Body of pancreas (tissue), 4 donors: ENCODE results near the gene SERPINF2. TPM values are rescaled to one million over a fixed set of nuclear protein-coding genes. Genes with fewer than 3 reads are reported as not detected.

Source experiments
- ATAC-seq: fragments of 150-250 bp; one replicate; pipeline ENCODE4 v1.9.1; 2016
- DNase-seq, 4 donors: peaks; one replicate each; pipeline ENCODE4 v3.0.0-alpha.2; 2019
- H3K27ac ChIP-seq, 4 donors: fragments of 200-600 bp; sonication (generic); 1 replicate in 3 of 4; 2 replicates in 1 of 4; pipeline versions ENCODE4 v1.5.1 to v1.6.1; 2016 to 2019; ENCODE audit warnings: mild to moderate bottlenecking in 1 of 4, mixed read lengths in 1 of 4, moderate library complexity in 1 of 4
- H3K27me3 ChIP-seq, 2 donors: fragments of 200-600 bp; sonication (generic); one replicate each; pipeline ENCODE4 v1.6.0; 2016; ENCODE audit warnings: mild to moderate bottlenecking in 1 of 2
- H3K36me3 ChIP-seq, 2 donors: fragments of 200-600 bp; sonication (generic); replicated peaks in 1 of 2; 2 replicates each; pipeline ENCODE4 v1.5.1; 2016; ENCODE audit warnings: low read depth in 2 of 2; ENCODE audit not compliant: insufficient read depth in 1 of 2
- H3K4me1 ChIP-seq: fragments of 200-600 bp; sonication (generic); one replicate; pipeline ENCODE4 v1.6.0; 2016
- H3K4me3 ChIP-seq, 2 donors: fragments of 200-600 bp; sonication (generic); 1 replicate in 1 of 2; 2 replicates in 1 of 2; pipeline ENCODE4 v1.5.1; 2016 to 2019
- H3K9me3 ChIP-seq, 3 donors: fragments of 200-600 bp; sonication (generic); 1 replicate in 2 of 3; 2 replicates in 1 of 3; pipeline ENCODE4 v1.5.1; 2016
- POLR2A ChIP-seq, 3 donors: fragments of 450-650 bp; IDR thresholded peaks; one replicate each; pipeline ENCODE4 v1.6.1; 2016; ENCODE audit warnings: antibody characterized with exemption in 3 of 3, mild to moderate bottlenecking in 2 of 3
- WGBS, 2 donors: methylation state at CpG; one replicate each; pipeline ENCODE4 v1.1.5; 2017; 5-methylcytosine and 5-hydroxymethylcytosine counted together
- intact Hi-C: fragments of 100-400 bp; cut with DNase I; formaldehyde crosslinking; loops from one replicate; pipeline ENCODE4 v1.15.1; 2023
- total RNA-seq, 2 donors: library from RNA; depleted of rRNA; stranded (reverse); fragments of >200 nt; gene quantifications; one replicate each; pipeline ENCODE4 v1.1.0, GENCODE V29; 2016
- TF ChIP-seq, protein P1 (sequence below), 7 experiments: fragments of 450-650 bp in 4 of 7; fragments of 200-600 bp in 3 of 7; sonication (generic) in 3 of 7; IDR thresholded peaks; one replicate each; pipeline ENCODE4 v1.5.1; 2016 to 2019; ENCODE audit warnings: antibody characterized with exemption in 7 of 7

SERPINF2 gene
- total RNA-seq, 2 donors from 2014 or later: 5.9 to 8.8 TPM

DNA sequence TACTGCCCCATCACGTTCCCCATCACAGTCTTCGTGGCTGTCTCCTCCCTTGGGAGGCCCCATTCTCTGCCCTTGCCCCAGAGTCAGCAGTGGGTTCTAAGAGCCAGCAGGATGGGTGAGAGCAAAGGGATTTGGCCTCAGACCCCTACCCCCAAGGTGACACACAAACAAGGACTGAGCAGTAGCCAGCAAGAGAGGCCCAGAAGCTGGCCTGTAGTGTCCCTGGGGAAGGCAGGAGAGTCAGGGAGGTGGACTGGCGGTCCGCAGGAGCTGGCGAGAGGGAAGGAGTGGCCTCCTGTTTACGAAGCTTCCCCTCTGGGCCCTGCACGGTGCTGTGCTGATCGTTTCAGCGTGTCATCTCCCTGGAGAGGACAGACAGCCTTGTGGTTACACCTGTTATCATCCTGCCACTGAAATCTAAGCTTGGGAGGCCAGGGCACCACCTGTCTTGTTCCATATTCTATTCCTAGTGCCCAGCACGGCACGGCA, 9.8 kb upstream of the SERPINF2 start:
- Histone ChIP-seq H3K36me3 (no peaks in the 10 kb centered on the region), H3K4me1 (peaks cover 5% of the 10 kb centered on the region)
- WGBS, 2 donors: 82 to 86% methylated on average over 11 of the region's 11 CpGs

DNA sequence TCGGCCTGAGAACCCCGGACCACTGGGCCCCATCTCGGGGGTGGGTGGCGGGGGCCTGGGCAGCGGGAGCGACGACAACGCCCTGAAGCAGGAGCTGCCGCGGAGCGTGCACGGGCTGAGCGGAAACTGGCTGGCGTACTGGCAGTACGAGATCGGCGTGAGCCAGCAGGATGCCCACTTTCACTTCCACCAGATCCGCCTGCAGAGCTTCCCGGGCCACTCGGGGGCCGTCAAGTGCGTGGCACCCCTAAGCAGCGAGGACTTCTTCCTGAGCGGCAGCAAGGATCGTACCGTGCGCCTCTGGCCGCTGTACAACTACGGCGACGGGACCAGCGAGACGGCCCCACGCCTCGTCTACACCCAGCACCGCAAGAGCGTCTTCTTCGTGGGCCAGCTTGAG, 8.9 kb upstream of the SERPINF2 start:
- intact Hi-C loops: no loop called here
- DNase-seq: no peak
- H3K27me3 ChIP-seq: no peaks in the 10 kb centered on the region
- 93 to 95% methylated on average over 16 to 38 of the region's 38 CpGs for WGBS, 2 donors
- no peaks in the 10 kb centered on the region for H3K9me3 ChIP-seq
- no peaks in the 10 kb centered on the region for H3K4me1 ChIP-seq
- TF ChIP-seq, protein P1, sequence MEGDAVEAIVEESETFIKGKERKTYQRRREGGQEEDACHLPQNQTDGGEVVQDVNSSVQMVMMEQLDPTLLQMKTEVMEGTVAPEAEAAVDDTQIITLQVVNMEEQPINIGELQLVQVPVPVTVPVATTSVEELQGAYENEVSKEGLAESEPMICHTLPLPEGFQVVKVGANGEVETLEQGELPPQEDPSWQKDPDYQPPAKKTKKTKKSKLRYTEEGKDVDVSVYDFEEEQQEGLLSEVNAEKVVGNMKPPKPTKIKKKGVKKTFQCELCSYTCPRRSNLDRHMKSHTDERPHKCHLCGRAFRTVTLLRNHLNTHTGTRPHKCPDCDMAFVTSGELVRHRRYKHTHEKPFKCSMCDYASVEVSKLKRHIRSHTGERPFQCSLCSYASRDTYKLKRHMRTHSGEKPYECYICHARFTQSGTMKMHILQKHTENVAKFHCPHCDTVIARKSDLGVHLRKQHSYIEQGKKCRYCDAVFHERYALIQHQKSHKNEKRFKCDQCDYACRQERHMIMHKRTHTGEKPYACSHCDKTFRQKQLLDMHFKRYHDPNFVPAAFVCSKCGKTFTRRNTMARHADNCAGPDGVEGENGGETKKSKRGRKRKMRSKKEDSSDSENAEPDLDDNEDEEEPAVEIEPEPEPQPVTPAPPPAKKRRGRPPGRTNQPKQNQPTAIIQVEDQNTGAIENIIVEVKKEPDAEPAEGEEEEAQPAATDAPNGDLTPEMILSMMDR (IDR thresholded peaks at IDR 0.05): no peak
- TF ChIP-seq POLR2A (IDR thresholded peaks at IDR 0.05): no peak
- H3K27ac ChIP-seq: no peak overlapping the region
- H3K36me3 ChIP-seq: no peaks in the 10 kb centered on the region
- H3K4me3 ChIP-seq: no peak overlapping the region
- ATAC-seq: no peak

More for the DNA sequence above, 9.8 kb upstream of the SERPINF2 start:
- H3K4me3 ChIP-seq: no peak overlapping the region
- intact Hi-C loops: no loop called here
- no peak for TF ChIP-seq POLR2A (IDR thresholded peaks at IDR 0.05)
- TF ChIP-seq, protein P1 (IDR thresholded peaks at IDR 0.05): no peak
- ATAC-seq (no peak), DNase-seq (no peak)
- H3K27me3 ChIP-seq: no peaks in the 10 kb centered on the region
- no peaks in the 10 kb centered on the region for H3K9me3 ChIP-seq
- H3K27ac ChIP-seq: no peak overlapping the region

DNA sequence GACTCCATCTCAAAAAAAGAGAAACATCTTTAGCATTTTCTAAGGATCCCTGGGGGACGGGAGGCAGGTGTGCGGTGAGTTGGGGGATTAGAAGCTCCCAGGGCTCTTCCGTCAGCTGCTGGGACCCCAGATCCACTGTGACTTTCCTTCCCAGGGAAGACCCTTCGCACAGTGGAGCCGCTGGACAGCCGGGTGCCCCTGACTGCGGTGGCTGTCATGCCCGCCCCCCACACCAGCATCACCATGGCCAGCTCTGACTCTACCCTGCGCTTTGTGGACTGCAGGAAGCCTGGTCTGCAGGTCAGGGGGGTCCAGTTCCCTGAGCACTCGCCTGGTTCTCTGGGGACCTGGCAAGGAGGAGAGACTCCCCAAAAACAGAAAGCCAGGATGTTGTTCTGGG, 7.3 kb upstream of the SERPINF2 start:
- intact Hi-C loops: no loop called here
- DNase-seq (no peak), ATAC-seq (no peak)
- Histone ChIP-seq H3K9me3 (no peaks in the 10 kb centered on the region), H3K4me1 (no peaks in the 10 kb centered on the region), H3K27me3 (no peaks in the 10 kb centered on the region), H3K4me3 (no peak overlapping the region), H3K27ac (no peak overlapping the region), H3K36me3 (no peaks in the 10 kb centered on the region)
- TF ChIP-seq, protein P1 (IDR thresholded peaks at IDR 0.05): no peak
- TF ChIP-seq POLR2A (IDR thresholded peaks at IDR 0.05): no peak
- WGBS, 2 donors: 98 to 100% methylated on average over 7 to 9 of the region's 10 CpGs

DNA sequence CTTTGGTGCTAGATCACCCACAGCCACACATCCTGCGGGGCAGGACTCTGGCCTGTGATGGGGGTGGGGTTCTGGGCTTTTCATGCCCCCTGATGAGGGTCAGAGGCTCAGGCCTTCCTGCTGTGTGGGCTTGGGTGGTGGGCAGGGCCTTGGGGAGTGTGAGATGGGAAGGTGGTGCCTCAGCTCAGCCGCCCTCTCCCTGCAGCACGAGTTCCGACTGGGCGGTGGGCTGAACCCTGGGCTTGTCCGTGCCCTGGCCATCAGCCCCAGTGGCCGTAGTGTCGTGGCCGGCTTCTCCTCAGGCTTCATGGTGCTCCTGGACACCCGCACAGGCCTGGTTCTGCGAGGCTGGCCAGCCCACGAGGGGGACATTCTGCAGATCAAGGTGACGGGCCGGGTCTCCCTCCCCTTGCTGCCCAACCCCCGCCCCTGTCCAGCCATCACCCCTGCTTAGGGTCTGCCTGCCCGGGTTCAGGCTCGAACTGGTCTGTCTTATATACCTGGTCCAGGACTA, 6.8 kb upstream of the SERPINF2 start:
- 90 to 96% methylated on average over 4 to 11 of the region's 17 CpGs for WGBS, 2 donors
- TF ChIP-seq, protein P1 (IDR thresholded peaks at IDR 0.05): no peak
- TF ChIP-seq POLR2A (IDR thresholded peaks at IDR 0.05): no peak

More for the DNA sequence above, 6.8 kb upstream of the SERPINF2 start:
- H3K9me3 ChIP-seq: no peaks in the 10 kb centered on the region
- H3K36me3 ChIP-seq: no peaks in the 10 kb centered on the region
- no peaks in the 10 kb centered on the region for H3K4me1 ChIP-seq
- no peak for DNase-seq
- ATAC-seq: no peak
- H3K27ac ChIP-seq: no peak overlapping the region
- H3K4me3 ChIP-seq: no peak overlapping the region
- no peaks in the 10 kb centered on the region for H3K27me3 ChIP-seq
- intact Hi-C loops: no loop called here
